Testis (tissue), 3 donors: ENCODE measurements around the gene ZNF470. TPM values are rescaled to one million over a fixed set of nuclear protein-coding genes. Genes with fewer than 3 reads are reported as not detected.

ENCODE experiments used
- DNase-seq: peaks from one replicate; pipeline ENCODE4 v3.0.0-alpha.2; 2019
- H3K27ac ChIP-seq, 2 donors: fragments of 200-600 bp; sonication (generic); one replicate each; pipeline ENCODE4 v1.5.1; 2019
- H3K27me3 ChIP-seq: fragments of 200-600 bp; sonication (generic); one replicate; pipeline ENCODE4 v1.5.1; 2019
- H3K36me3 ChIP-seq: fragments of 200-600 bp; sonication (generic); one replicate; pipeline ENCODE4 v1.5.1; 2017; ENCODE audit warnings: low read depth; ENCODE audit errors: missing control alignments
- H3K4me1 ChIP-seq: fragments of 200-600 bp; sonication (generic); one replicate; pipeline ENCODE4 v1.5.1; 2019
- H3K4me3 ChIP-seq, 2 donors: fragments of 200-600 bp; sonication (generic); one replicate each; pipeline ENCODE4 v1.5.1; 2017 to 2019
- H3K9me3 ChIP-seq: fragments of 200-600 bp; sonication (generic); one replicate; pipeline ENCODE4 v1.5.1; 2017
- POLR2A ChIP-seq: fragments of 450-650 bp; IDR thresholded peaks from one replicate; pipeline ENCODE4 v1.6.1; 2017; ENCODE audit warnings: antibody characterized with exemption, mild to moderate bottlenecking, moderate library complexity
- WGBS, 2 donors: methylation state at CpG; one replicate each; pipeline ENCODE4 v1.1.5; 2018; 5-methylcytosine and 5-hydroxymethylcytosine counted together
- intact Hi-C: fragments of 100-400 bp; cut with DNase I; formaldehyde crosslinking; loops from one replicate; pipeline ENCODE4 v1.15.1; 2023; ENCODE audit warnings: low total_unique reads
- polyA plus RNA-seq: library from polyadenylated mRNA; stranded (reverse); fragments of 350-450 nt; fragmentation: Illumina TruSeq; extraction: RNeasy Lipid Tissue Mini Kit (QIAGEN cat#74804); gene quantifications from one replicate; pipeline ENCODE4 v1.2.3, GENCODE V29; 2014; ENCODE audit warnings: low read depth, low replicate concordance; ENCODE audit not compliant: insufficient read depth
- total RNA-seq, 2 donors: library from RNA; depleted of rRNA; stranded (reverse); fragments of >200 nt; gene quantifications; one replicate each; pipeline ENCODE4 v1.2.3, GENCODE V29; 2016
- TF ChIP-seq, protein P1 (sequence below), 3 experiments: fragments of 450-650 bp in 2 of 3; fragments of 200-600 bp in 1 of 3; sonication (generic) in 1 of 3; IDR thresholded peaks; one replicate each; pipeline ENCODE4 v1.5.1; 2016 to 2019; ENCODE audit warnings: antibody characterized with exemption in 3 of 3, mild to moderate bottlenecking in 2 of 3, moderate library complexity in 1 of 3

The ZNF470 gene
- total and polyA plus RNA-seq, 3 donors from 2014 or later, result 4.5 to 11.0 (median 8.3) TPM

DNA sequence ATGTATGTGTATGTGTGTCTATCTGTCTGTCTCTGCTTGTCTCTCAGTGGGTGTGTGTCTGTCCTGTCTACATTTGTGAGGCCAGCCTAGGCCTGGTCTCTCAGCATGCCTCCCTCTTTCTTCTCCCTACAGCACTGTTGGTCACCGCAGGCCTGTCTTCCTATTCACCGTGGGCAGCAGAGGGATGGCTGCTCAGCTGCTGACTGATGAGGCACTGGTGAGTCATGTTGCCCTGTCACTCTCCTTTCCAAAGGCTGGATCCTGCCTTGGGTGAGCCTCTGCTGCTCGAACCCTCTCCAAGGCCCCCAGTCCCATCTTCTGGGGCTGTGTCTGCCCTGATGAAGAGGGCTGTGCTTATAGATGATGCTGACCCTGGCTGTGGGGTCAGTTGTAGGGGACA is 34.1 kb downstream of the ZNF470 start:
- 89 to 98% methylated on average over 3 of the region's 3 CpGs for WGBS, 2 donors
- Histone ChIP-seq H3K9me3 (no peaks in the 10 kb centered on the region), H3K27me3 (no peaks in the 10 kb centered on the region), H3K4me1 (no peaks in the 10 kb centered on the region), H3K27ac (no peak overlapping the region), H3K4me3 (no peak overlapping the region), H3K36me3 (no peaks in the 10 kb centered on the region)
- intact Hi-C loops, result no loop called here
- DNase-seq, result no peak
- TF ChIP-seq, protein P1, sequence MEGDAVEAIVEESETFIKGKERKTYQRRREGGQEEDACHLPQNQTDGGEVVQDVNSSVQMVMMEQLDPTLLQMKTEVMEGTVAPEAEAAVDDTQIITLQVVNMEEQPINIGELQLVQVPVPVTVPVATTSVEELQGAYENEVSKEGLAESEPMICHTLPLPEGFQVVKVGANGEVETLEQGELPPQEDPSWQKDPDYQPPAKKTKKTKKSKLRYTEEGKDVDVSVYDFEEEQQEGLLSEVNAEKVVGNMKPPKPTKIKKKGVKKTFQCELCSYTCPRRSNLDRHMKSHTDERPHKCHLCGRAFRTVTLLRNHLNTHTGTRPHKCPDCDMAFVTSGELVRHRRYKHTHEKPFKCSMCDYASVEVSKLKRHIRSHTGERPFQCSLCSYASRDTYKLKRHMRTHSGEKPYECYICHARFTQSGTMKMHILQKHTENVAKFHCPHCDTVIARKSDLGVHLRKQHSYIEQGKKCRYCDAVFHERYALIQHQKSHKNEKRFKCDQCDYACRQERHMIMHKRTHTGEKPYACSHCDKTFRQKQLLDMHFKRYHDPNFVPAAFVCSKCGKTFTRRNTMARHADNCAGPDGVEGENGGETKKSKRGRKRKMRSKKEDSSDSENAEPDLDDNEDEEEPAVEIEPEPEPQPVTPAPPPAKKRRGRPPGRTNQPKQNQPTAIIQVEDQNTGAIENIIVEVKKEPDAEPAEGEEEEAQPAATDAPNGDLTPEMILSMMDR (IDR thresholded peaks at IDR 0.05), result no peak
- TF ChIP-seq POLR2A, result no peak

DNA sequence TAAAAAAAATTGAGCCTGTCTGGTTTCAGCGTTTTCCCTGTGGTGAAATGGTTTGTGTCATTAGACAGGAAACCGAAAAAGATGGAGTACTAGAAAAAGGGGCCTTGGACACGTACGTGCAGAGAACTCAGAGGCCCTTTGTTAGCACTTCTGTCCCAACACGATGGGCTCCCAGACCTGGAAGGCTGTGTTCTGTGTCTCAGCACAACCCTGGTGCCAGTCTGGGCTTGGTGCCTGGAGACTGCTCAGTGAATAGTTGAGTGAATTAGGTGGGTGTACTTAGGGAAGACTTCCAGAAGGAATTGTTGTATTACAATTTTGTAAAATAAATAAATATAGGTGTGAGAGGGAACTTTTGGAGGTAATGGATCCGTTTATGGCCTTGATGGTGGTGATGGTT is 36.6 kb downstream of the ZNF470 start:
- TF ChIP-seq, protein P1 (IDR thresholded peaks at IDR 0.05), result no peak
- TF ChIP-seq POLR2A, result no peak
- H3K4me1 ChIP-seq, result no peaks in the 10 kb centered on the region
- 66 to 77% methylated on average over 6 of the region's 6 CpGs for WGBS, 2 donors
- no peaks in the 10 kb centered on the region for H3K9me3 ChIP-seq
- intact Hi-C loops, result no loop called here
- no peak overlapping the region for H3K27ac ChIP-seq
- DNase-seq, result no peak
- H3K36me3 ChIP-seq, result no peaks in the 10 kb centered on the region
- no peaks in the 10 kb centered on the region for H3K27me3 ChIP-seq
- no peak overlapping the region for H3K4me3 ChIP-seq

DNA sequence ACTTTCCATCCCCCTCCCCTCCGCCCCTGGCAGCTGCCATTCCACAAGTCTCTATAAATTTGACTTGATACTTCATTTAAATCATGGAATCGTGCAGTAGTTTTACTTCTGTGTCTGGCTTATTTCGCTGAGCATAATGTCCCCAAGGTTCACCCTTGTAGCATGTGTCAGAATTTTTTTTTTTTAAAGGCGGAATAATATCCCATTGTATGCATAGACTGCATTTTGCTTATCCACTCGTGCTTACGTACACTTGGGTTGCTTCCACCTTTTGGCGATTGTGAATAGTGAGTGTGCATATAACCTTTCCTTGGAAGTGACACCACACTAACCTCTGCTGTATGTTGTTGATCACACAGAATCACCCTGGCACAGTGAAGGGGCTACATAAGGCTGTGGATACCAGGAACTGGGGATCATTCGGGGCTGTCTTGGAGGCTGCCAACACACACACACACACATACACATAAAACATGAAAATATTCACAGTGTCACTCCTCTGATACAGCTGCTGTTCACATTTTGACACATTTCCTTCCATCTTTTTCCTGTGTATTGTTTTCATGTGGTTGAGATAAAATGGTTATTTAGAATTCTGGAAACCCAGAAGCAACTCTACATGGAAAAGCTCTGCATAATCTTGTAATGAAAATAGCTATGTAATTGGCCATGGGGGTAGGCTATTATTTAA is 41.2 kb downstream of the ZNF470 start:
- H3K9me3 ChIP-seq, result no peaks in the 10 kb centered on the region
- no peaks in the 10 kb centered on the region for H3K36me3 ChIP-seq
- no peak overlapping the region for H3K4me3 ChIP-seq

DNA sequence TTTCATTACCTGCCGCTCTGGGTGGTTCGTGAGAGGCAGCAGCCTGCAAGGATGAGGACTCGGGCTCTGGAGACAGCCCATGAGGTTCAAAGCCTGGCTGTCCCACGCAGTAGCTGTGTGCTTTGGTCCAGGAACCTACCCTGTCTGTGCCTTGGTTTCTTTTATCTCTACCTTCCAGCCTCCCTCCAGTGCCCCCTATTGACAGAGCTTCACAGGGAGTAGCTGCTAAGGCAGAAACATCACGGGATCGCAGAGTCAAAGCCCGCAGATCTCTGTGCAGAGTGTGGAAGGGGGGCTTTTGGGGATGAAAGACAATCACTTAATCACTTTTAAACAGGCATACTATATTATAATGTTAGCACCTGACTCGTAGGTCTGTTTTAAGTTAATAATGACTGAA is 44.0 kb downstream of the ZNF470 start:
- intact Hi-C loops, result no loop called here
- no peak overlapping the region for H3K4me3 ChIP-seq
- H3K27me3 ChIP-seq, result no peaks in the 10 kb centered on the region
- H3K4me1 ChIP-seq, result peaks cover 7% of the 10 kb centered on the region
- WGBS, 2 donors, result 51 to 57% methylated on average over 8 of the region's 8 CpGs
- TF ChIP-seq, protein P1 (IDR thresholded peaks at IDR 0.05), result no peak
- no peak for TF ChIP-seq POLR2A
- H3K36me3 ChIP-seq, result no peaks in the 10 kb centered on the region
- H3K9me3 ChIP-seq, result no peaks in the 10 kb centered on the region
- H3K27ac ChIP-seq, result peak overlapping the region; percentile 68 to 77
- DNase-seq, result peak; percentile 64

More for the DNA sequence above, 41.2 kb downstream of the ZNF470 start:
- H3K4me1 ChIP-seq, result peaks cover 7% of the 10 kb centered on the region
- no peaks in the 10 kb centered on the region for H3K27me3 ChIP-seq
- TF ChIP-seq, protein P1 (IDR thresholded peaks at IDR 0.05), result no peak
- no peak for TF ChIP-seq POLR2A
- intact Hi-C loops, result no loop called here
- 91 to 94% methylated on average over 8 of the region's 8 CpGs for WGBS, 2 donors
- no peak for DNase-seq
- H3K27ac ChIP-seq, result no peak overlapping the region

DNA sequence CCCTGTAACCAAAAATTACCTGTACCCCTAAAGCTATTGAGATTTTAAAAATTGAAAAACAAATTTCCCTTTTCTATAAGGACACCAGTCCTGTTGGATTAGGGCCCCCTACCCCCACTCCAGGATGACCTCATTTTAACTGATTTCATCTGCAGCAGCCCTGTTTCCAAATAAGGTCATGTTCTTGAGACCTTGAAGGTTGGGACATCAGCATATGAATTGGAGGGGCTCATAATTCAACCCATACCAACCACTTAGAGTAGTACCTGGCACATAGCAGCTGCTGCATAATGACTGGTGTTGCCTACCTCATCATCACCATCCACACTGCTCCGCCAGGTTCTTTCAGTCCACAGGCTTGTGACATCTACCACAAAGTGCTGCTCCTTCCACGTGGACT is 45.5 kb downstream of the ZNF470 start:
- Histone ChIP-seq H3K4me1 (peaks cover 7% of the 10 kb centered on the region), H3K9me3 (no peaks in the 10 kb centered on the region), H3K27ac (peak overlapping the region in 1 of 2 donors; percentile 77), H3K4me3 (no peak overlapping the region), H3K36me3 (no peaks in the 10 kb centered on the region), H3K27me3 (no peaks in the 10 kb centered on the region)
- TF ChIP-seq, protein P1 (IDR thresholded peaks at IDR 0.05), result no peak
- TF ChIP-seq POLR2A, result no peak
- intact Hi-C loops, result no loop called here
- no peak for DNase-seq
- WGBS, 2 donors, result 89 to 100% methylated on average over 2 of the region's 2 CpGs
